ENCODE results near the gene CD84.
"Not testable (repeated sequence)": the region's sequence is repeated elsewhere in the genome, so short reads cannot be mapped to it uniquely, and the experiment has no call there.

CD84 gene

DNA sequence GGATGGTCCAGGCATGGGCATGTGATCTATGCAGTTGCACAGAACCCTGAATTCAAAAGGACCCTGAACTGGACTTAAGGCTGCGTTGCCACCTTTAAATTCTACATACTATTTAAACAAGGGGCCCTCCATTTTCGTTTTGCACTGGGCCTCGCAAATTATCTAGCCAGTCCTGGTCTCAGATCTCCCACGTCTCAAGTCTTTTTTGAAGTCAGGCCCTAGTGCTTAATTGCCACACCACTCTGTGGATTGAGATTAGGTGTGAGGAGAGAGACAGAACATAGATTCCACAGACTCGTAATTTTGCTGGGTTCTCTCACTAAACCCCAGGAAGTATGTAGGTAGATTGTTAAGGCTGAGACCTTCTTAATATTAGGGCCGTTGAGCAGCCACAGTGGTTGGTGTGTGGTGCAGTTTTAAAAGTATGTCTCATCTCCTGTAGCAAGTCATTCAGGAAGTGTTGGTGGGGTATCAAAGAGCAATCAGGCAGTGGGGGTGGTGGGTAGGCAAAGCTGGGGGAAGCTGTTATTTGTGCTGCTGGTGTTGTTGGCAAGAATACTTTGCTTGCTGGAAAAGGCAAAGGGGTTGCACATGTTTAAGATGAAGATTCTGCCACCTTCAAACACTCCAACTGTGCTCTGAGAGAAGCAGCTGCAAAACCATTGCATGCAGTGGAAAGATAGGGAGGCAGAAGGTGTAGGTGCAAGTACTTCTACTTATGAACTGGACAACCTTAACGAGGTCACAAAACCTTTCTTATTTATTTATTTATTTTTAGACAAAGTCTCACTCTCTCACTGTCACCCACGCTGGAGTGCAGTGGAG lies 11.2 kb downstream of the CD84 start:
- no peak for DNase-seq

DNA sequence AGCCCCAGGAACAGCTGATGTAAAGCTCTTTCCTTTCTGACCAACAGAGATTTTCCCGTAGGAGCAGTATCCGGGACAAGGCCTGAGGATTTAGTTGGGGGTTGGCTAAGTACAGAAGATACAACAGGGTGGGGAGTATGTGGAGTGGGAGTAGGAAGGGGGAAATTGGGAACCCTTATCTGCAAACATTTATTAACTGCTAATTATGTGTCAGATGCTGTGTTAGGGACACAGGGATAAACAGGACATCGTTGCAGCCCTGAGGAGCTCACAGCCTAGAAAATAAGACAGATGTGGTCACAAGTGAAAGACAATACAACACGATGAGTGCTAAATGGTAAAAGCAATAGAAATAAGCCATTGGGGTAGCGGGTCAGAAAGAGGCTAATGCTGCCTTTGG lies 12.0 kb downstream of the CD84 start:
- DNase-seq, result no peak

DNA sequence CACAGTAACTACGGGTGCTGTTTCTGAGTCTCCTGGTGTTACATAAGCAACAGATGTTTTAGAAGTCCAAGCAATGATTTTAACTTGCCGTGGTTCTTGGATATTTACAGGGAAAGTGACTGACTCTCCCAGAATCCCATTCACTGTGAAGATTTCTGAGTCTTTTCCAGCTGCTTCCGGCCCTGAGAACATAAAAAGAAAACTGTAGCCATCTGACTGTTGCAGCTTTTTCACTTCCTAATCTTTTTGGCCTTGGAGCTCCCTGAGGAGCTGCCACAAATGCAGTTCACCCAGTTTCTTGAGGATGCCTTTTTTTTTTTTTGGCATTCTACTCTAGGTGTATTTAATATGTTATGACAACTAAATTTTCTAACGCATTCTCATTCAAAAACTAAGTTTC lies 13.7 kb downstream of the CD84 start:
- DNase-seq, result no peak

DNA sequence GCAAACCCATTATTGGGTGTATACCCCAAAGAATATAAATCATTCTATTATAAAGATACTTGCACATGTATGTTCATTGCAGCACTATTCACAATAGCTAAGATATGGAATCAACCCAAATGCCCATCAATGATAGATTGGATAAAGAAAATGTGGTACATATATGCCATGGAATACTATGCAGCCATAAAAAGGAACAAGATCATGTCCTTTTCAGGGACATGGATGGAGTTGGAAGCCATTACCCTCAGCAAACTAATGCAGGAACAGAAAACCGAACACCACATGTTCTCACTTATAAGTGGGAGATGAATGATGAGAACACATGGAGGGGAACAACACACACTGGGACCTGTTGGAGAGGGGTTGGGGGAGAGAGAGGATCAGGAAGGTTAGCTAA lies 16.1 kb downstream of the CD84 start:
- not testable (repeated sequence) for DNase-seq

DNA sequence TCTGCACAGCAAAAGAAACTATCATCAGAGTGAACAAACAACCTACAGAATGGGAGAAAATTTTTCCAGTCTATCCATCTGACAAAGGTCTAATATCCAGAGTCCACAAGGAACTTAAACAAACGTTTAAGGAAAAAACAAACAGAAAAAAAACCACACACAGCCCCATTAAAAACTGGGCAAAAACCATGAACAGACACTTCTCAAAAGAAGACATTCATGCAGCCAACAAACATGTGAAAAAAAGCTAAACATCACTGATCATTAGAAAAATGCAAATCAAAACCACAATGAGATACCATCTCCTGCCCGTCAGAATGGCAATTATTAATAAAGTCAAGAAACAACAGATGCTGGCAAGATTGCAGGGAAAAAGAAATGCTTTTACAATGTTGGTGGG lies 16.6 kb downstream of the CD84 start:
- not testable (repeated sequence) for DNase-seq

DNA sequence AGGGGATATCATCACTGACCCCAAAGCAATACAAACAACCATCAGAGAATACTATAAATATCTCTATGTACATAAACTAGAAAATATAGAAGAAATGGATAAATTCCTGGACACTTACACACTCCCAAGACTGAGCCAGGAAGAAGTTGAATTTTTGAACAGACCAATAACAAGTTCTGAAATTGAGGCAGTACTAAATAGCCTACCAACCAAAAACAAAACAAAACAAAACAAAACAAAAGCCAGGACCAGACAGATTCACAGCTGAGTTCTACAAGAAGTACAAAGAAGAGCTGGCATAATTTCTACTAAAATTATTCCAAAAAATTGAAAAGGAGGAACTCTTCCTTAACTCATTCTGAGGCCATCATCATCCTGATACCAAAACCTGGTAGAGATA lies 18.5 kb downstream of the CD84 start:
- DNase-seq, result no peak

DNA sequence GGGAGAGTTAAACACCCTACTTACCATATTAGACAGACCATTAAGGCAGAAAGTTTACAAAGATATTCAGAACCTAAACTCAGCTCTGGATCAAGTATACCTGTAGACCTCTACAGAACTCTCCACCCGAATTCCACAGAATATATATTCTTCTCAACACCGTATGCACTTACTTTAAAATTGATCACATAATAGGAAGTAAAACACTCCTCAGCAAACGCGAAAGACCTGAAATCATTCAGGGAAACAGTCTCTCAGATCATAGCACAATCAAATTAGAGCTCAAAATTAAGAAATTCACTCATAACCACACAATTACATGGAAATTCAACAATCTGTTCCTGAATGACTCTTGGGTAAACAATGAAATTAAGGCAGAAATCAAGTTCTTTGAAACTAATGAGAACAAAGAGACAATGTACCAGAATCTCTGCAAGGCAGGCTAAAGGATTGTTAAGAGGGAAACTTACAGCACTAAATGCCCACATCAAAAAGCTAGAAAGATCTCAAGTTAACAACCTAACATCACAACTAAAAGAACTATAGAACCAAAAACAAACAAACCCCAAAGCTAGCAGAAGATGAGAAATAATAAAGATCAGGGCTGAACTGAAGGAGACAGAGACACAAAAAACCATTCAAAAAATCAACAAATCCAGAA lies 19.1 kb downstream of the CD84 start:
- no peak for DNase-seq

DNA sequence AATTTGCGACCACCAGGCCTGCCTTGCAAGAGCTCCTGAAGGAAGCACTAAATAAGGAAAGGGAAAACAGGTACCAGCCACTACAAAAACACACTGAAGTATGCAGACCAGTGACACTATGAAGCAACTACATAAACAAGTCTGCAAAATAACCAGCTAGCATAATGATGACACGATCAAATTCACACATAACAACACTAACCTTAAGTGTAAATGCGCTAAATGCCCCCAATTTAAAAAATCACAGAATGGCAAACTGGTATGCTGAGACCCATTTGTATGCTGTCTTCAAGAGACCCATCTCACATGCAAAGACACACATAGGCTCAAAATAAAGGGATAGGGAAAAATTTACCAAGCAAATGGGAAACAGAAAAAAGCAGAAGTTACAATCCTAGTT lies 19.9 kb downstream of the CD84 start:
- DNase-seq, result not testable (repeated sequence)

DNA sequence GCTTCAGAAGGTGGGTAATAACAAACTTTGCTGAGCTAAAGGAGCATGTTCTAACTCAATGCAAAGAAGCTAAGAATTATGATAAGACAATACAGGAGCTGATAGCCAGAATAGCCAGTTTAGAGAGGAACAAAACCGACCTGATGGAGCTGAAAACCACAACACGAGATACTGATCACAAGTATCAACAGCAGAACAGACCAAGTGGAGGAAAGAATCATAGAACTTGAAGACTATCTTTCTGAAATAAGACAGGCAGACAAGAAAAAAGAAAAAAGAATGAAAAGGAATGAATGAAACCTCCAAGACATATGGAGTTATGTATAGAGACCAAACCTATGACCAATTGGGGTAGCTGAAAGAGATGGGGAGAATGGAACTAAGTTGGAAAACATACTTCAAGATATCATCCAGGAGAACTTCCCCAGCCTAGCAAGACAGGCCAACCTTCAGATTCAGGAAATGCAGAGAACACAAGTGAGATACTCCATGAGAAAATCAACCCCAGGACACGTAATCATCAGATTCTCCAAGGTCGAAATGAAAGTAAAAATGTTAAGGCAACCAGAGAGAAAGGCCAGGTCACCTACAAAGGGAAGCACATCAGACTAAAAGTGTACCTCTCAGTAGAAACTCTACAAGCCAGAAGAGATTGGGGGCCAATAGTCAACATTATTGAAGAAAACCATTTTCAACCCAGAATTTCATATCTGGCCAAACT lies 20.5 kb downstream of the CD84 start:
- DNase-seq, result no peak

DNA sequence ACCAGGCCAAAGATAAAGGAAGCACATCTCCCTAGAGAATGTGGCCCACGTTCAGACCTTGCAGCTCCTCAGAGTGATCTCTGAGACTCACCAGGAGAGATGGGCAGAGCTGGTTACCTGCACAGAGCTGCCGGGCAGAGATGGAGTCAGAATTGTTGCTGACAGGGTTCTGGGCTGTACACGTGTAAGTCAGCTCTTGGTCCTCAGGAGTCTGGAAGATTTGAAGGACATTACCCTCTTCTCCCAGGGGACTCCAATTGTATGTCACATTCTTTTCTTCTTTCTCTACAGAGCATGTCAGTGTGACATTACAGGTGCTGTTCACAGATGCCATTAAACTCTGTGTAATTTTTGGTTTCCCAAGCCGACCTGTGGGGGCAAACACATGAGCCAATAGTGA lies 25.5 kb downstream of the CD84 start:
- no peak for DNase-seq

DNA sequence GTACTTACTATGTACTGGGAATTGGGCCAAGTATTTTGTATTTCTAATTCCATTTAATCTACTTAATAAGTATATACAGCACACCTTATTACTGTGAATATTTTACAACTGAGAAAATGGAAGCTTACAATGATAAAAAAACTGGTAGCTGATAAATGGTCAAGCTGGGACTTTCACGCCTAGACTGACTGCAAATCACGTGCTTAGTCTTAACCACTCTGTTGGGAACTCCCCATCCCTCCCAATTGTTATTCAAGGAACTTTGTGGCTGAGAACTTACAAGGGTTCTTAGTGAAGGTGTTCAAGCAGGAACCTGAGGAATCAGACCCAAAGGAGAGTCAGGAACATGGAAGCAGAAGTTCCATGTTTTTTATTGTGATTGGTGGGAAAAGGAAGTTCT lies 26.9 kb downstream of the CD84 start:
- no peak for DNase-seq

DNA sequence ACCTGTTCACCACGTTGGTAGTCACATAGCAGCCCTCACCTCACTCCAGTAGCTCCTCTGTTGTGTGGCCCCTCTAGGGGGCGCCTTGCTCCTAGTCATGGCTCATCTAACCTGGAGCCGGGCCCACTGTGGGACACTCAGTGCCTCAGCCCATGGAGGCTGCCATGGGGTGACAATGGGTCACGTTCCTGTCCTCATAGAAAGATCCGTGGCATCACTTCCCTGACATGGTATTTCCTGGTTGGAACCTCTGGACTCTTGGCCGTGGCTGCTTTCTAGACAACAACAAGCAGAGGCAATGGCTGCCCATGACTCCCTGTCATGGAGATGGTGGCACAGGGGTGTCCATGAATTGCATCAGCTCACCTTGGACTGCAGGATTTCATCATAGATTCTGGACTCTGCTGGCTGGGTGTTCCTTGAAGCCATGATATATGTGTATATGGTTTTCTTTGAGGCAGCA lies 28.7 kb downstream of the CD84 start:
- no peak for DNase-seq

DNA sequence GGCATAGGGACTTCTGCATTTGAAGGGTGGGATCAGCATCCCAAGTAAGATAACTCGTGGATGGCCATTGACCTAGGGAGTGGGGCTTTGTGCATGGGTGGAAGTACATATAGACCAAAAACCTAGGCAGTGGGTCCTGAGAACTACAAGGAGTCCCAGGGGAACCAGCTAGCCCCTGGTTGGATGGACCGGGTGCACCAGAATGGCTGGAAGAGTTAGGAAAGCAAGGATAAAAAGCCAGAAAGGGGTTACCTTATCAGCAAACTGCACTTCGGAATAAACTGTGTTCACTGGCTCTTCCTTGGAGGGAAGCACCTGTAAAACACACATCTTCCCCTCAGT lies 29.7 kb downstream of the CD84 start:
- no peak for DNase-seq

DNA sequence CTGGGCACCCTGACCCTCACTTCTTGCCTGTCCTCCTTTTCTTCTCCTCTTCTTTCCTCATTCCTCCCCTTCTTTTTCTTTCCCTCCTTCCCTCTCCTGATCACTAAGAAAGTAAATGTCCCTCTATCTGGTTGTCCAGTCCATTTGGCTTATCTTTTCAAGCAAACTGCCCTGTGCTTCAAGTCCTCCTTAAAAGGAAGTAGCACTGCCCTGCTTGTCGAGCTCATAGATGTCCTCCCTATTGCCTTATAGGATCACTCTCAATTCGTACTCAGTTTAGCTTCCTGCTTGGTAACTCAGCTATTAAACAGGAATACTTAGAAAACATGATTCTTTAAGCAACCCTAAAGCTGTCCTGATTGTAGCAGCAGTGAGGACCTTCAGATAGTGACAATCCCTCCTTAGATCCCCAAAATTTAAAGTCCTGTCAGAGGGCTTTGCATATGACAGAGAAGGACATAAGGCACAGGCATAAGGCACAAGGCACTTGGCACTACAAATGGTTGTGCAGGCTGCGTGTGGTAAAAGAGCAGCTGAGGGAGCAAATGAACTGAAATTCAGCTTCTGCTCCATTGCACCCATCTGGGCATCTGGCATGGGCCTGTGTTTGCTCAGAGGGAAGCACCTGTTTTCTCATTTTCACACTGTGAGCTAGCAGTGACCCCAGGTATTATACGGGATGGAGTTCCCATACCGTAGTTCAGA lies 30.2 kb downstream of the CD84 start:
- no peak for DNase-seq

DNA sequence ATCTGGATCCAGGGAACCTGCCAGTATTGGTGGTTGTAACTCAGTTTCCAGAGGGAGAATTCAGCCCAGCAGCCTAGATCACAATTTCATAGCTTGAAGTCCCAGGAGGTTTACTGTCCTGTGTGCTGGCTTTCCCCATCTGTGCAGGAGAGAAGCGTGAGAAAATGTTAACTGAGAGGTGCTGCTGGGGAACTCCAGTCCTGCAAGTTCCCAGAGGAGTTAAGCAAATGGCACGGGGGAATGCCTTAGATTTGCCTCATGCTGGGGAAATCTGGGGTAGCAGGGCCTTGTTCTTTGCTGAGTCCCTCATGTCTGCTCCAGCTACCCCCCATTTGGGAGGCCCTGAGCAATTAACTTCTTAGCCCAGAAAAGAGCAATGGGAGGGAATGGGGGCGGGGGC lies 31.1 kb downstream of the CD84 start:
- DNase-seq, result no peak

DNA sequence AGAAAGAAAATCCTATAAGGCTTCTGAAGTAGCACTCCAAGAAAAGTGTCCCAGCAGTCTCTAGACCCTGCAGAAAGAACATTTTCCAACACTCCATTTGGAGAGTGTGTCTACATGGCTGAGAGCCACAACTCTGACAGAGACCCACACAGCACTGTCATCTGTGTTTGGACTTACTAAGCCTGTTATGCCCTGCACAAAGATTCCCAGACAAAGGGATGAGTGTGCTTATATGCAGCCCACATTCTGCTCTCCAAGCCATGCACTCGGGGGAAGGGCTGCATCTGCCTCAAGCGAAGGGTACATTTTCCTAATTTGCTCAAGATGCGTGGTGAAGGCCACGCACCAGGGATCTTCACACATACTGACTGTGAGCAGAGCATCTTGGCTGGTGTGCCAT lies 31.9 kb downstream of the CD84 start:
- no peak for DNase-seq

DNA sequence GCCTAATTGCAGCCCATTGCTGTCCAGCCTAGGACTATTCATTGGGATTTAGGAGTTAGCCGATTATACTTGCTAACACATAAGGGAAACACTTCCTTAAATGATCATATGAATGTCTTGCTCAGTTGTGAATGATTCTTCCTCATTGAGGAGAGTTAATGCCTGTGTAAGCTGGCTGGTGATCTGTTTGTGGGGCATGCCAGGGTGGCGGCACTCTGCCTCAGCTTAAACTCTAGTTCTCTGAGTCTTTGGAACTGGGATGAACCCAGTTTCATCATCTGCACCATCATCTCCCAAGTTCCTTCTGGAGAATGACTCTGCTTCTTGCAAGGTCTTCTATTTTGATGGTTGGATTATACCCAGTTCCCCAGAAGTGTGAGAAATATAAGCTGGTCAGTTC lies 32.4 kb downstream of the CD84 start:
- no peak for DNase-seq

DNA sequence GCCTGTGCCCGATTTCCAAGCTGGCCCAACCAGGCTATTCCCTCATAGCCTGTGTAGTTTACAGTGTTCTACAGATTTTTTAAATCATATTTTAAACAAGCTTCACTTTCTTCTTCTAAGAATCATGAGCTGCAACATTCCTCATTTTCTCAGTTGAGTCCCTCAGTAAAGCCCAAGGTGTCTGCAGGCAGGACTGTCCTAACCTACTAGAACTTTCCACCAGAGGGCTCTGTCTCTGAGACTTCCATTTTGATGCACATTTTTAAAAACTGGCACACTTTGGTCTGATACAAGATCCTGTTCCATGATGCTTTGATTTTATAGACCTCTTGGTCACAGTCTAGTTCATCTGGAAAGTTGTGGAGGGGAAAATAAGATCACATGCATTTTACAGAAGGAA lies 34.6 kb downstream of the CD84 start:
- DNase-seq, result no peak

DNA sequence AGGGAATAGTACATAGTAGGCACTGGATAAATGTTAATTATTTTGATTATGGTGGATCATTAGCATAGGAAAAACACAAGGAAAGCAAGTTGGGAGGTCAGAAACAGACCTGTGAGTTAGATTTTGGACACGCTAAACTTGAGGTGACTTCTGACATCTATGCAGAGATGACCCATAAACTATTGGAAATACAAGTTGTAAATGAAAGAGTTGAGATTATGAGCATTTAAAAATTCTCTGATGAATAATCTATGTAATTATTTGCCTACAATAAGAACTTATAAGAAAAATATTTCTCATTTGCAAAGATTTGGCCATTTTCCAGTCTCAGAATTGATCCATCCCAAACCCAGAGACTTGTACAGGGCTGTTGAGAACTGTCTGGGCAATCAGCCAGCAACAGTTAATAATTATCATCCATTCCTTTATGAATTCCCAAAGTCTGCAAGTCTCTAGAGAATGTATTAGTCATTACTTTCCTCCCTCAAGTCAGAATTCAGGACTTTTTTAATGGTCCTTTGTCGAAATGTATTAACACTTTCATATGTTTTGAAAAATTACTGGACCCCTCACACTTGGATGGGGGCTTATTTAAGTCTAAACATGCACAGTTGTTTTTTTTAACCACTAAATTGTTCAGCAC lies 36.9 kb downstream of the CD84 start:
- DNase-seq, result no peak

DNA sequence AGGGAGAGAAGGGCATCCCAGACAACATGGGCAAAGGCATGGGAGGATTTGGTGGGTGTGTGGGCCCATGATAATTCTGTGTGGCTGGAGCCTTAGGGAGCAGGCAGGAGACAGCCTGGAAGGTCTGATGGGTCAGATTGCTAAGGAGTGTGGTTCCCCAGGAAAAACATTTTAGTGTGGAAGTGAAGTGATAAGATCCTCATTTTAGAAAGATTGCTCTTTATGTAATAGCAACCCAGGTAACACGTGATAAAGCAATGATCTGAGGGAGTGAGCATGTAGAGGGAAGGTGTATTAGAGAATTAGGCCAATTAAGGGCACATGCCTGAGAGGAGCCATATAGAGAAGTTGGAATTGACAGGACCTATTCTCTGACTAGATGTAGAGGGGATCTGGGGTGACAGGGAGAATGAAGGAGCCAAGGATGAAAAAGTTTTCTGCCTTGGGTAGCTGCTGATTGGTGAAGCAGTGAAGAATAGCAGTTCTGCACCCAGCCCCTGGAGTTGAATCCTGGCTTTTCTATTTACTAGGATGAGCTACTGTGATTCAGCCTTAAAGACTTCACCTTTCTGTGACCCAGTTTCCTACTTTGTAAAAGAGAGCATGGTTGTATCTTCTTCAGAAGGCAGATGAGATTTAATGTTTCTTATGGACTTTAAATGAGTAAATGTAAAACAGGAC lies 37.5 kb downstream of the CD84 start:
- no peak for DNase-seq

DNA sequence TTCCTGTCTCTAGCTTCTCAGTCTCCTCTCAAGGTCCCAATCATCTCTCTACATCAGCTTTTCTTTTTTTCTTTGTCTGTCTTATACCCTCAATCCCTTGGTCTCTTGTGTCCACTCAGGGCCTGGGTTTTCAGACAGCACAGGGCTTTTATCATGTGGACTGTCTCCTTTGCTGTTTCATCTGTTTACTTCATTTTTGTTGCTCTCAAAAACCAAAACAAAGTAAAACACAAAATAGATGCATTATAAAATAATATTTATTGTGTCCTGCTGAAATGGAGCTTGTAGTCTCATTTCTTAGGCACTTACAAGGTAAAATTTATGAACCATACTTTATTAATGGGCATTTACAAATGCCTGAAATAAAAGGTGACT lies 38.5 kb downstream of the CD84 start:
- no peak for DNase-seq
